ENCODE data around the gene KLHL17.

Gene KLHL17

GRCh38 chr1:918843-919242, 41.5 kb upstream of the KLHL17 start:
- H3K9me3 ChIP-seq (replicated peaks; ENCODE audit: insufficient read depth, low read length): no peaks in the 10 kb centered on the region
- no peak overlapping the region for H3K4me3 ChIP-seq (ENCODE audit: low read length)
- H3K9ac ChIP-seq (ENCODE audit: low read length): no peak overlapping the region
- no peaks in the 10 kb centered on the region for H3F3A ChIP-seq (ENCODE audit: insufficient read depth, low read length)
- no peaks in the 10 kb centered on the region for H3K79me2 ChIP-seq (ENCODE audit: low read length)
- no peak overlapping the region for H2AFZ ChIP-seq (ENCODE audit: low read length)
- no peak overlapping the region for H3K4me2 ChIP-seq (ENCODE audit: low read depth, low read length)
- H3K36me3 ChIP-seq (replicated peaks; ENCODE audit: insufficient read depth, low read length): no peaks in the 10 kb centered on the region
- no peaks in the 10 kb centered on the region for H4K20me1 ChIP-seq (ENCODE audit: insufficient read depth, low read length)
- H3K27ac ChIP-seq (ENCODE audit: low read length): no peak overlapping the region
- H3K4me1 ChIP-seq (ENCODE audit: low read length): no peaks in the 10 kb centered on the region; the same call in 1 of the 2 replicates
- no peak for TF ChIP-seq CTCF (IDR thresholded peaks at IDR 0.05; ENCODE audit: low read length)
- no peak for TF ChIP-seq EZH2phosphoT487 (IDR thresholded peaks at IDR 0.05; ENCODE audit: low read length)
- TF ChIP-seq EZH2 (optimal IDR thresholded peaks at IDR 0.05; ENCODE audit: low read depth, low read length): no peak
- peaks cover 98% of the 10 kb centered on the region for H3K27me3 ChIP-seq (replicated peaks; ENCODE audit: insufficient read depth, low read length)
- no peak for DNase-seq
- H3K9me2 ChIP-seq (replicated peaks; ENCODE audit: insufficient read depth, low read length): no peaks in the 10 kb centered on the region

- no peak overlapping the region for H2AFZ ChIP-seq (ENCODE audit: low read length)
- no peak overlapping the region for H3K4me2 ChIP-seq (ENCODE audit: low read depth, low read length)
- no peaks in the 10 kb centered on the region for H3K36me3 ChIP-seq (replicated peaks; ENCODE audit: insufficient read depth, low read length)
- H3K9me3 ChIP-seq (replicated peaks; ENCODE audit: insufficient read depth, low read length): no peaks in the 10 kb centered on the region
- H3F3A ChIP-seq (ENCODE audit: insufficient read depth, low read length): no peaks in the 10 kb centered on the region
- H3K4me3 ChIP-seq (ENCODE audit: low read length): no peak overlapping the region
- H3K9me2 ChIP-seq (replicated peaks; ENCODE audit: insufficient read depth, low read length): no peaks in the 10 kb centered on the region
- H4K20me1 ChIP-seq (ENCODE audit: insufficient read depth, low read length): no peaks in the 10 kb centered on the region
- H3K27ac ChIP-seq (ENCODE audit: low read length): no peak overlapping the region
- no peaks in the 10 kb centered on the region for H3K79me2 ChIP-seq (ENCODE audit: low read length)
- no peak for DNase-seq
- no peak for TF ChIP-seq CTCF (IDR thresholded peaks at IDR 0.05; ENCODE audit: low read length)
- no peak for TF ChIP-seq EZH2phosphoT487 (IDR thresholded peaks at IDR 0.05; ENCODE audit: low read length)
- no peak for TF ChIP-seq EZH2 (optimal IDR thresholded peaks at IDR 0.05; ENCODE audit: low read depth, low read length)
- H3K4me1 ChIP-seq (ENCODE audit: low read length): no peaks in the 10 kb centered on the region; the same call in 1 of the 2 replicates
- peaks cover 92% of the 10 kb centered on the region for H3K27me3 ChIP-seq (replicated peaks; ENCODE audit: insufficient read depth, low read length)
- no peak overlapping the region for H3K9ac ChIP-seq (ENCODE audit: low read length)
Measured at GRCh38 chr1:919271-919872, 41.0 kb upstream of the KLHL17 start.

GRCh38 chr1:920010-920409, 40.4 kb upstream of the KLHL17 start:
- no peaks in the 10 kb centered on the region for H3K36me3 ChIP-seq (replicated peaks; ENCODE audit: insufficient read depth, low read length)
- H3F3A ChIP-seq (ENCODE audit: insufficient read depth, low read length): no peaks in the 10 kb centered on the region
- H3K4me1 ChIP-seq (ENCODE audit: low read length): no peaks in the 10 kb centered on the region; the same call in 1 of the 2 replicates
- H4K20me1 ChIP-seq (ENCODE audit: insufficient read depth, low read length): no peaks in the 10 kb centered on the region
- no peak overlapping the region for H3K27ac ChIP-seq (ENCODE audit: low read length)
- H3K9me2 ChIP-seq (replicated peaks; ENCODE audit: insufficient read depth, low read length): no peaks in the 10 kb centered on the region
- H3K79me2 ChIP-seq (ENCODE audit: low read length): no peaks in the 10 kb centered on the region
- DNase-seq: no peak
- H3K9ac ChIP-seq (ENCODE audit: low read length): no peak overlapping the region
- TF ChIP-seq EZH2 (optimal IDR thresholded peaks at IDR 0.05; ENCODE audit: low read depth, low read length) (no peak), CTCF (IDR thresholded peaks at IDR 0.05; ENCODE audit: low read length) (no peak), EZH2phosphoT487 (IDR thresholded peaks at IDR 0.05; ENCODE audit: low read length) (no peak)
- no peak overlapping the region for H2AFZ ChIP-seq (ENCODE audit: low read length)
- H3K4me3 ChIP-seq (ENCODE audit: low read length): no peak overlapping the region
- no peak overlapping the region for H3K4me2 ChIP-seq (ENCODE audit: low read depth, low read length)
- no peaks in the 10 kb centered on the region for H3K9me3 ChIP-seq (replicated peaks; ENCODE audit: insufficient read depth, low read length)
- peaks cover 92% of the 10 kb centered on the region for H3K27me3 ChIP-seq (replicated peaks; ENCODE audit: insufficient read depth, low read length)
